IgD-negative memory B cell (primary cell): ENCODE results near the gene RPE. TPM values are rescaled to one million over a fixed set of nuclear protein-coding genes. Genes with fewer than 3 reads are reported as not detected.

ENCODE experiments used
- H3K27ac Mint-ChIP-seq, 3 donors: one replicate each; pipeline ENCODE4 v1.8.0; 2020 to 2022; ENCODE audit warnings: mild to moderate bottlenecking in 3 of 3, mixed read lengths in 3 of 3, moderate library complexity in 1 of 3
- H3K27me3 Mint-ChIP-seq: one replicate; pipeline ENCODE4 v1.8.0; 2021; ENCODE audit warnings: mixed read lengths
- H3K36me3 Mint-ChIP-seq: one replicate; pipeline ENCODE4 v1.8.0; 2020; ENCODE audit warnings: mild to moderate bottlenecking, mixed read lengths
- H3K4me1 Mint-ChIP-seq, 3 donors: one replicate each; pipeline ENCODE4 v1.8.0; 2020 to 2022; ENCODE audit warnings: mixed read lengths in 3 of 3, mild to moderate bottlenecking in 1 of 3
- H3K4me3 Mint-ChIP-seq, 4 donors: one replicate each; pipeline ENCODE4 v1.8.0; 2020 to 2022; ENCODE audit warnings: mild to moderate bottlenecking in 4 of 4, mixed read lengths in 4 of 4, moderate library complexity in 3 of 4
- H3K9me3 Mint-ChIP-seq, 3 donors: one replicate each; pipeline ENCODE4 v1.8.0; 2020 to 2021; ENCODE audit warnings: mixed read lengths in 3 of 3, mild to moderate bottlenecking in 1 of 3
- polyA plus RNA-seq: library from polyadenylated mRNA; unstranded; fragments of 300-500 nt; fragmentation: Illumina TruSeq; gene quantifications from one replicate; pipeline ENCODE4 v1.2.3, GENCODE V29; 2021

RPE gene
- polyA plus RNA-seq, 1 donor from 2014 or later, result 16.4 TPM

GRCh38 chr2:209985874-209986273, 16.6 kb upstream of the RPE start:
- Mint-ChIP-seq H3K36me3 (no peaks in the 10 kb centered on the region), H3K27me3 (peaks cover 5% of the 10 kb centered on the region), H3K27ac (no peak overlapping the region), H3K9me3 (no peaks in the 10 kb centered on the region), H3K4me1 (peaks cover 0 to 5% (median 0%) of the 10 kb centered on the region in 3 donors), H3K4me3 (no peak overlapping the region)

GRCh38 chr2:209986415-209986814, 16.0 kb upstream of the RPE start:
- H3K4me3 Mint-ChIP-seq, result no peak overlapping the region
- H3K4me1 Mint-ChIP-seq, result peaks cover 0 to 5% (median 0%) of the 10 kb centered on the region in 3 donors
- no peaks in the 10 kb centered on the region for H3K9me3 Mint-ChIP-seq
- no peak overlapping the region for H3K27ac Mint-ChIP-seq
- peaks cover 7% of the 10 kb centered on the region for H3K27me3 Mint-ChIP-seq
- no peaks in the 10 kb centered on the region for H3K36me3 Mint-ChIP-seq

- H3K36me3 Mint-ChIP-seq, result no peaks in the 10 kb centered on the region
- peaks cover 0 to 5% (median 0%) of the 10 kb centered on the region in 3 donors for H3K4me1 Mint-ChIP-seq
- H3K9me3 Mint-ChIP-seq, result no peaks in the 10 kb centered on the region
- H3K27ac Mint-ChIP-seq, result no peak overlapping the region
- H3K27me3 Mint-ChIP-seq, result peaks cover 5% of the 10 kb centered on the region
- no peak overlapping the region for H3K4me3 Mint-ChIP-seq
Observed at GRCh38 chr2:209988010-209988409, 14.4 kb upstream of the RPE start.

- Mint-ChIP-seq H3K27ac (no peak overlapping the region), H3K4me3 (no peak overlapping the region), H3K9me3 (no peaks in the 10 kb centered on the region), H3K27me3 (peaks cover 8% of the 10 kb centered on the region), H3K36me3 (no peaks in the 10 kb centered on the region), H3K4me1 (peaks cover 0 to 3% (median 0%) of the 10 kb centered on the region in 3 donors)
Observed at GRCh38 chr2:209990838-209991237, 11.6 kb upstream of the RPE start.

GRCh38 chr2:209993968-209994367, 8.5 kb upstream of the RPE start:
- no peaks in the 10 kb centered on the region for H3K4me1 Mint-ChIP-seq
- no peaks in the 10 kb centered on the region for H3K36me3 Mint-ChIP-seq
- no peak overlapping the region for H3K4me3 Mint-ChIP-seq
- H3K9me3 Mint-ChIP-seq, result no peaks in the 10 kb centered on the region
- no peak overlapping the region for H3K27ac Mint-ChIP-seq
- H3K27me3 Mint-ChIP-seq, result peaks cover 8% of the 10 kb centered on the region

GRCh38 chr2:209998596-209998995, 3.8 kb upstream of the RPE start:
- H3K36me3 Mint-ChIP-seq, result no peaks in the 10 kb centered on the region
- no peak overlapping the region for H3K27ac Mint-ChIP-seq
- H3K4me1 Mint-ChIP-seq, result peaks cover 5 to 18% (median 10%) of the 10 kb centered on the region in 3 donors
- H3K4me3 Mint-ChIP-seq, result peak overlapping the region in 1 of 4 donors; percentile 55
- peaks cover 4% of the 10 kb centered on the region for H3K27me3 Mint-ChIP-seq
- H3K9me3 Mint-ChIP-seq, result no peaks in the 10 kb centered on the region

- Mint-ChIP-seq H3K4me1 (peaks cover 12 to 30% (median 26%) of the 10 kb centered on the region in 3 donors), H3K36me3 (no peaks in the 10 kb centered on the region), H3K9me3 (no peaks in the 10 kb centered on the region), H3K27ac (peak overlapping the region in 1 of 3 donors; percentile 19), H3K27me3 (peaks cover 2% of the 10 kb centered on the region), H3K4me3 (peak overlapping the region in 2 of 4 donors; percentile 23 to 99)
Observed at GRCh38 chr2:210000464-210001324, 1.7 kb upstream of the RPE start.

GRCh38 chr2:210003359-210003758, 921 bp downstream of the RPE start:
- Mint-ChIP-seq H3K27me3 (peaks cover 2% of the 10 kb centered on the region), H3K9me3 (no peaks in the 10 kb centered on the region), H3K4me3 (peak overlapping the region; percentile 91 to 99 (median 96)), H3K36me3 (no peaks in the 10 kb centered on the region), H3K4me1 (peaks cover 21 to 42% (median 41%) of the 10 kb centered on the region in 3 donors), H3K27ac (peak overlapping the region; percentile 27 to 97 (median 83))

GRCh38 chr2:210004881-210005280, 2.4 kb downstream of the RPE start:
- Mint-ChIP-seq H3K9me3 (no peaks in the 10 kb centered on the region), H3K27me3 (no peaks in the 10 kb centered on the region), H3K27ac (no peak overlapping the region), H3K4me3 (peak overlapping the region; percentile 30 to 99 (median 60)), H3K36me3 (no peaks in the 10 kb centered on the region), H3K4me1 (peaks cover 28 to 45% (median 42%) of the 10 kb centered on the region in 3 donors)

- Mint-ChIP-seq H3K27me3 (no peaks in the 10 kb centered on the region), H3K4me3 (peak overlapping the region in 2 of 4 donors; percentile 27 to 45), H3K36me3 (no peaks in the 10 kb centered on the region), H3K27ac (no peak overlapping the region), H3K9me3 (no peaks in the 10 kb centered on the region), H3K4me1 (peaks cover 33 to 45% (median 33%) of the 10 kb centered on the region in 3 donors)
Observed at GRCh38 chr2:210007895-210008294, 5.5 kb downstream of the RPE start.

- peak overlapping the region in 1 of 4 donors; percentile 4 for H3K4me3 Mint-ChIP-seq
- H3K36me3 Mint-ChIP-seq, result no peaks in the 10 kb centered on the region
- peaks cover 25 to 38% (median 26%) of the 10 kb centered on the region in 3 donors for H3K4me1 Mint-ChIP-seq
- no peaks in the 10 kb centered on the region for H3K9me3 Mint-ChIP-seq
- H3K27ac Mint-ChIP-seq, result no peak overlapping the region
- H3K27me3 Mint-ChIP-seq, result no peaks in the 10 kb centered on the region
Observed at GRCh38 chr2:210009126-210009525, 6.7 kb downstream of the RPE start.

GRCh38 chr2:210009896-210010295, 7.5 kb downstream of the RPE start:
- Mint-ChIP-seq H3K36me3 (no peaks in the 10 kb centered on the region), H3K9me3 (no peaks in the 10 kb centered on the region), H3K4me1 (peaks cover 22 to 33% (median 22%) of the 10 kb centered on the region in 3 donors), H3K4me3 (no peak overlapping the region), H3K27me3 (no peaks in the 10 kb centered on the region), H3K27ac (no peak overlapping the region)

GRCh38 chr2:210020138-210020537, 17.7 kb downstream of the RPE start:
- no peaks in the 10 kb centered on the region for H3K9me3 Mint-ChIP-seq

GRCh38 chr2:210022824-210023223, 20.4 kb downstream of the RPE start:
- H3K4me1 Mint-ChIP-seq, result no peaks in the 10 kb centered on the region
- no peaks in the 10 kb centered on the region for H3K27me3 Mint-ChIP-seq
- H3K4me3 Mint-ChIP-seq, result no peak overlapping the region
- no peaks in the 10 kb centered on the region for H3K9me3 Mint-ChIP-seq
- H3K36me3 Mint-ChIP-seq, result peaks cover 4% of the 10 kb centered on the region
- H3K27ac Mint-ChIP-seq, result no peak overlapping the region

More at GRCh38 chr2:210020138-210020537, 17.7 kb downstream of the RPE start:
- peak overlapping the region in 1 of 4 donors; percentile 17 for H3K4me3 Mint-ChIP-seq
- no peaks in the 10 kb centered on the region for H3K36me3 Mint-ChIP-seq
- H3K27me3 Mint-ChIP-seq, result no peaks in the 10 kb centered on the region
- H3K27ac Mint-ChIP-seq, result no peak overlapping the region
- peaks cover 0 to 2% (median 0%) of the 10 kb centered on the region in 3 donors for H3K4me1 Mint-ChIP-seq

GRCh38 chr2:210027608-210028007, 25.2 kb downstream of the RPE start:
- H3K27ac Mint-ChIP-seq, result no peak overlapping the region
- H3K4me3 Mint-ChIP-seq, result no peak overlapping the region
- H3K9me3 Mint-ChIP-seq, result no peaks in the 10 kb centered on the region

GRCh38 chr2:210028178-210028577, 25.7 kb downstream of the RPE start:
- Mint-ChIP-seq H3K27ac (no peak overlapping the region), H3K9me3 (no peaks in the 10 kb centered on the region), H3K4me3 (no peak overlapping the region)

More at GRCh38 chr2:210027608-210028007, 25.2 kb downstream of the RPE start:
- no peaks in the 10 kb centered on the region for H3K4me1 Mint-ChIP-seq
- no peaks in the 10 kb centered on the region for H3K27me3 Mint-ChIP-seq
- peaks cover 5% of the 10 kb centered on the region for H3K36me3 Mint-ChIP-seq

More at GRCh38 chr2:210028178-210028577, 25.7 kb downstream of the RPE start:
- no peaks in the 10 kb centered on the region for H3K4me1 Mint-ChIP-seq
- H3K36me3 Mint-ChIP-seq, result peaks cover 5% of the 10 kb centered on the region
- no peaks in the 10 kb centered on the region for H3K27me3 Mint-ChIP-seq
